ENCODE measurements around the gene CSH1. TPM values are rescaled to one million over a fixed set of nuclear protein-coding genes. Genes with fewer than 3 reads are reported as not detected.
"Not testable (repeated sequence)": the region's sequence is repeated elsewhere in the genome, so short reads cannot be mapped to it uniquely, and the experiment has no call there.

The CSH1 gene
- total RNA-seq (2021): not detected in 2 replicates
- long read RNA-seq: 0 reads

- H3K9ac ChIP-seq (ENCODE audit: extremely low read depth, insufficient read length, low read length): not testable (repeated sequence)
Observed at GRCh38 chr17:63896524-63897354, at the start of gene CSH1. TSS of gene CSH1 (minus strand) at chr17:63896574. CDS start at chr17:63896511, 63 bp downstream.

More at GRCh38 chr17:63896524-63897354, at the start of gene CSH1:
- H3K4me1 Mint-ChIP-seq; H3K4me2 ChIP-seq (ENCODE audit: insufficient read depth, insufficient read length, low read length); H2AK5ac ChIP-seq (ENCODE audit: insufficient read length, low read length); H4K5ac ChIP-seq (ENCODE audit: insufficient read length, low read depth, low read length); DNase-seq; H3K9me3 ChIP-seq (ENCODE audit: control insufficient read depth, low read depth, low read length); H3K27ac Mint-ChIP-seq; H3K23ac ChIP-seq (ENCODE audit: insufficient read length, low read depth, low read length); H3K79me2 ChIP-seq (ENCODE audit: insufficient read depth, low read length); H3K27me3 ChIP-seq (ENCODE audit: insufficient read depth, low read length); H2BK12ac ChIP-seq (ENCODE audit: insufficient read length, low read depth, low read length); H3K9me3 Mint-ChIP-seq; H2AFZ ChIP-seq (ENCODE audit: low read length); H3K36me3 Mint-ChIP-seq (ENCODE audit: insufficient read depth in 1 of 3, low read depth in 3 of 3); H3K14ac ChIP-seq (ENCODE audit: insufficient read depth, low read length); H3T11ph ChIP-seq (ENCODE audit: low read length); H4K20me1 ChIP-seq (ENCODE audit: control insufficient read depth, insufficient read depth, insufficient read length); H4K91ac ChIP-seq (ENCODE audit: insufficient read length, low read depth, low read length); H3K4me3 Mint-ChIP-seq; H2BK15ac ChIP-seq (ENCODE audit: low read depth, low read length); H3K79me1 ChIP-seq (ENCODE audit: insufficient read depth, low read depth, low read length, poor library complexity, severe bottlenecking); H4K8ac ChIP-seq (replicated peaks; ENCODE audit: insufficient read length, low read depth, low read length); H3K4me1 ChIP-seq (ENCODE audit: insufficient read depth, low read length); H3K27ac ChIP-seq (ENCODE audit: insufficient read length, low read depth, low read length); H2BK20ac ChIP-seq (ENCODE audit: low read depth, low read length, poor library complexity, severe bottlenecking); H3K27me3 Mint-ChIP-seq (ENCODE audit: low read depth); H3K56ac ChIP-seq (ENCODE audit: insufficient read length, low read depth, low read length); H2BK5ac ChIP-seq (ENCODE audit: insufficient read length, low read length); H3K4ac ChIP-seq (ENCODE audit: low read depth, low read length); H3K23me2 ChIP-seq (ENCODE audit: insufficient read length, low read depth, low read length, poor library complexity, severe bottlenecking); H3K18ac ChIP-seq (ENCODE audit: insufficient read length, low read depth, low read length); H2BK120ac ChIP-seq (ENCODE audit: low read depth, low read length, poor library complexity, severe bottlenecking): not testable (repeated sequence)
- WGBS (ENCODE audit: extremely low coverage, insufficient read length, low lambda C conversion rate): no CpG with 5 or more reads among the region's 14 CpGs
